NB4 (cell line): Measurements from ENCODE around the gene UHRF2.

Source experiments
- MYC ChIP-seq: IDR thresholded peaks from 2 replicates; pipeline ENCODE4 v1.6.1; 2011; ENCODE audit warnings: low read depth, low read length
- POLR2A ChIP-seq: IDR thresholded peaks from 2 replicates; pipeline ENCODE4 v1.6.1; 2011; ENCODE audit warnings: mild to moderate bottlenecking; ENCODE audit not compliant: insufficient read length; ENCODE audit errors: extremely low read depth
- TF ChIP-seq, protein P1 (sequence below): IDR thresholded peaks from one replicate; pipeline ENCODE4 v1.5.1; 2012; ENCODE audit warnings: low read depth, low read length
- TF ChIP-seq, protein P2 (sequence below): IDR thresholded peaks from 2 replicates; pipeline ENCODE4 v1.6.1; 2011; ENCODE audit warnings: low read depth, low read length

DNA sequence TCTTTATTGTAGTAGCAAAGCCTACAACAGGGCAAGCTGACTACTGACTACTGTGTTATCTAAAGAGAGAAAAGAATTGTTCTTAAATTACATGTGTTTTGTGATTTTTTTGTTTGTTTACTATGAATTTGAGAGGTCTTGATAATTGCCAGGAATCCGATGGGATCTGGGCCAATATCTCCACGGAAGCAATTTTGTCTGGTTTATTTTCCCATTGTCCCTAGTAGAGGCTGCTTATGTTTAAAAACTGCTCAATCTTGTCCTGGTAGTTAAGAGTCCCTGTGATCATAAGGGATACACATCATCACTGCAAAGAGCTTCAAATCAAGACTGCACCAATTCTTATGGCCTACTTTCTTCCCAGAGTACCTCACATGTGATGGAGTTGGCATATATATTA lies 138.1 kb downstream of the UHRF2 start:
- TF ChIP-seq, protein P1, sequence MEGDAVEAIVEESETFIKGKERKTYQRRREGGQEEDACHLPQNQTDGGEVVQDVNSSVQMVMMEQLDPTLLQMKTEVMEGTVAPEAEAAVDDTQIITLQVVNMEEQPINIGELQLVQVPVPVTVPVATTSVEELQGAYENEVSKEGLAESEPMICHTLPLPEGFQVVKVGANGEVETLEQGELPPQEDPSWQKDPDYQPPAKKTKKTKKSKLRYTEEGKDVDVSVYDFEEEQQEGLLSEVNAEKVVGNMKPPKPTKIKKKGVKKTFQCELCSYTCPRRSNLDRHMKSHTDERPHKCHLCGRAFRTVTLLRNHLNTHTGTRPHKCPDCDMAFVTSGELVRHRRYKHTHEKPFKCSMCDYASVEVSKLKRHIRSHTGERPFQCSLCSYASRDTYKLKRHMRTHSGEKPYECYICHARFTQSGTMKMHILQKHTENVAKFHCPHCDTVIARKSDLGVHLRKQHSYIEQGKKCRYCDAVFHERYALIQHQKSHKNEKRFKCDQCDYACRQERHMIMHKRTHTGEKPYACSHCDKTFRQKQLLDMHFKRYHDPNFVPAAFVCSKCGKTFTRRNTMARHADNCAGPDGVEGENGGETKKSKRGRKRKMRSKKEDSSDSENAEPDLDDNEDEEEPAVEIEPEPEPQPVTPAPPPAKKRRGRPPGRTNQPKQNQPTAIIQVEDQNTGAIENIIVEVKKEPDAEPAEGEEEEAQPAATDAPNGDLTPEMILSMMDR = no peak
- TF ChIP-seq POLR2A (no peak), MYC (no peak)
- TF ChIP-seq, protein P2, sequence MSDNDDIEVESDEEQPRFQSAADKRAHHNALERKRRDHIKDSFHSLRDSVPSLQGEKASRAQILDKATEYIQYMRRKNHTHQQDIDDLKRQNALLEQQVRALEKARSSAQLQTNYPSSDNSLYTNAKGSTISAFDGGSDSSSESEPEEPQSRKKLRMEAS = no peak
